GM12874 (cell line): Measurements from ENCODE around the gene CCSER1.

Experiments used
- TF ChIP-seq, protein P1 (sequence below): IDR thresholded peaks from 2 replicates; pipeline ENCODE4 v1.5.1; 2011; ENCODE audit warnings: low read depth, mild to moderate bottlenecking, control low read depth, low read length, moderate library complexity; ENCODE audit not compliant: insufficient read depth

Gene CCSER1

DNA sequence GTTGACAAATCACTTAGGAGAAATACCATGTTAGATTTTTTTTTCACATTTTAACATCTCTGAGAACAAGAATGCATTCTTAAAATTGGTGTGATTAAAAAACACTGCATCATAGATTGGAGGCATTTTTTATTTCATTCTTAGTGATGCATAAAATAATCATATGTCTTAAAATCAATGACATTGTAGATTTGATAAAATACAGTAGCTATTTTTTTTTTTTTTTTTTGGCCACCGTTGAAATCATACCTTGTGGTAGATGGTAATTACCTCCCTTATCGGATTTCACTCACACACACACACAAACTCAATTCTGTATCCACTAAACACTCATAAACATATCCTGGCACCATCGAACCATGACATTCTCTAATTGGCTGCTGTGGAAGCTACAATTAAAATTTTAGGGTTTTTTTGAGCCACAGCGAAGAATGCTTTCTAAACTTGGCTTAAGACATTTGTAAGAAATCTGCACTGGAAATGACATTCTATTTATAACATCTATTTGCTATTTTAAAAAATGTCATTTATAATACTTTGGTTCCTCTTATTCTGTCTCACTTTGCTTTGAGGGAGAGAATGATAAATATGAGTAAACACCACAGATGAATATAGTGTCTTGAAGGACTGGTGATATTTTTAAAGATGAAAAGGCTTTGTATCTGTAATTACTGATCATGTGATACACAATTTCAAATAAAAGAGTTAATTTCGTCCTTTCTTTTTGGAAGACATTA lies 60.1 kb downstream of the CCSER1 start:
- TF ChIP-seq, protein P1, sequence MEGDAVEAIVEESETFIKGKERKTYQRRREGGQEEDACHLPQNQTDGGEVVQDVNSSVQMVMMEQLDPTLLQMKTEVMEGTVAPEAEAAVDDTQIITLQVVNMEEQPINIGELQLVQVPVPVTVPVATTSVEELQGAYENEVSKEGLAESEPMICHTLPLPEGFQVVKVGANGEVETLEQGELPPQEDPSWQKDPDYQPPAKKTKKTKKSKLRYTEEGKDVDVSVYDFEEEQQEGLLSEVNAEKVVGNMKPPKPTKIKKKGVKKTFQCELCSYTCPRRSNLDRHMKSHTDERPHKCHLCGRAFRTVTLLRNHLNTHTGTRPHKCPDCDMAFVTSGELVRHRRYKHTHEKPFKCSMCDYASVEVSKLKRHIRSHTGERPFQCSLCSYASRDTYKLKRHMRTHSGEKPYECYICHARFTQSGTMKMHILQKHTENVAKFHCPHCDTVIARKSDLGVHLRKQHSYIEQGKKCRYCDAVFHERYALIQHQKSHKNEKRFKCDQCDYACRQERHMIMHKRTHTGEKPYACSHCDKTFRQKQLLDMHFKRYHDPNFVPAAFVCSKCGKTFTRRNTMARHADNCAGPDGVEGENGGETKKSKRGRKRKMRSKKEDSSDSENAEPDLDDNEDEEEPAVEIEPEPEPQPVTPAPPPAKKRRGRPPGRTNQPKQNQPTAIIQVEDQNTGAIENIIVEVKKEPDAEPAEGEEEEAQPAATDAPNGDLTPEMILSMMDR, result no peak

DNA sequence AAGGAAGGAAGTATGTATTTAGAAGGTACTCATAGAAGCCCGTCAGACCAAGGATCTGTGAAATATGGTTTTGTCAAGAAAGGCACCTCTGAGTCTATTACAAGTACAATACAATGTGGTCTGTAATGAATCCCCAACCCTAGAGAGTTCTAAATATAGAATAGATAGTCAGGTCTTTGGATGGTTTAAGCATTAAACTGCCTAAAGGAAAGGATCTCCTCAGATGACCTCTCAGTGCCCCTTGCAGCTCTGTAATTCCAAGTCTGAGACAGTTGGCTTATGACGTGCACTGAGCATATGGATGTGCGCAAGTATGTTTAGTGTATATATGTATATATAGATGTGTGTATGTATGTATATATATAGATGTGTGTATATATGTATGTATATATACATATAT lies 62.0 kb downstream of the CCSER1 start:
- TF ChIP-seq, protein P1, result no peak

DNA sequence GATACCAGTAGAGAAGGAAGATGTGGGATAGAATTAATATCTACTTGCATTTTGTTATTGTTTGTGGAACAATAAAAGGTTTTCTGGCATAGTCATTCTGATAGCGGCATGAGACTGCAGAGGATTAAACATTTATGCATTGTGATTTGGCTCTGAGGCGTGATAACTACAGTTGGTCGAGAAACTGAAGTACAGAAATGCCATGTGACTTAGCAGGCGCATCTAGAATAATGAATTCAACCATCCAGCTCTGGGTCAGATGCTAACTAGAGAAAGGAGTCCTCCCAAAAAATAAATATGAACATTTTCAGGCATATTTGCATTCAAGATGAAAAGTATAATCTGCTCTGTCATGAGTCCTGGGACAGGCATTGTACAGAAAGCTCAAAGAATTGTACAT lies 62.8 kb downstream of the CCSER1 start:
- TF ChIP-seq, protein P1, result no peak

DNA sequence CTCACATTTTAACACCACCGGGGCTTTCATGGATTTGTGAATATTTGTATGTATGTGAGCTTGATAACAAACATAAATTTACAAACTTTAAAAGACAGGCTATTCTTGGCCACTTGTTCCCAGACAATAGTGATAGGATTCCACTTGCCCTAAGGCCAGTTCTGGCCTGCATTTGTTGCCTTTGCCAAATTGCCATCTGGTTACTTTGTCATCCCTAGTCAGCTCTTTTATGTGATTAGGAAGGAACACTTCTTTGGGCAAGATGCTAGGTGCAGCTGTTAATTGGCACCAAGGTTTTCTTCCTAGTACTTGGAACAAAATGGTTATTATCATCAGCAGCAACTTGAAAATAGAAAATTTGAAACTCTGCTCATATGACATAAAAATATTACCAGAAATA lies 63.3 kb downstream of the CCSER1 start:
- TF ChIP-seq, protein P1, result no peak

DNA sequence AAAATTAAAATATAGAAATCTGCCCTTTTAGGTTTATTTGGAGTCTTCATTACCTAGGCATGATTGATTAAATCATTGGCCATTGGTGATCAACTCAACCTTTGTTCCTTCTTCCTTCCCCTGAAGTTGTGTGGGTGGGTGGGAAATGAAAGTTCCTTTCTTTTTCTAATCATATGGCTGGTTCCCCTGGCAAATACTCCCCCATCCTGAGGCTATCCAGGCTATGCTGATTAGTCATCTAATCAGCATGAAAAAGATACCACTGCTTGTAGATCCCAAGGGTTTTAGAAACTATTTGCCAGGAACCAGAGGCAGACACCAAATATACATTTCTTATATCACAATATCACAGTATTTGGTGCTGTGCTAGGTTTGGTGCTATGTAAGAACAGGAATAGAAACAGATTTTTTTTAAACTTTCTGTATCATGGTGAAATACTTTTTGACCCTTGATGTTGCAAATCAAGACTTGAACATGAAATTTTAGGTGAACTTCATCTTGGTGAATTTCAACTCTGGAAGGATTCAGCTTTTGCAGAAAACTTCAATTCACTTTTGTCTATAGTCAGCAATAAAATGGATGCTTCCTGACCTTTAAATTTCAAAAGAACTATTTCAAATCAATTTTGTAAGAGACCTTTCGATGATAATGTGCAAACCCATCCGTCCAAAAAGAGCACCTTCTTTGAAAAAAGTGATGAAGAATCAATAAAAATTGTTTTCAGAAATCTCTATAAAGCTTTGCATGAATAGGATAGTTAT lies 71.1 kb downstream of the CCSER1 start:
- TF ChIP-seq, protein P1, result no peak

DNA sequence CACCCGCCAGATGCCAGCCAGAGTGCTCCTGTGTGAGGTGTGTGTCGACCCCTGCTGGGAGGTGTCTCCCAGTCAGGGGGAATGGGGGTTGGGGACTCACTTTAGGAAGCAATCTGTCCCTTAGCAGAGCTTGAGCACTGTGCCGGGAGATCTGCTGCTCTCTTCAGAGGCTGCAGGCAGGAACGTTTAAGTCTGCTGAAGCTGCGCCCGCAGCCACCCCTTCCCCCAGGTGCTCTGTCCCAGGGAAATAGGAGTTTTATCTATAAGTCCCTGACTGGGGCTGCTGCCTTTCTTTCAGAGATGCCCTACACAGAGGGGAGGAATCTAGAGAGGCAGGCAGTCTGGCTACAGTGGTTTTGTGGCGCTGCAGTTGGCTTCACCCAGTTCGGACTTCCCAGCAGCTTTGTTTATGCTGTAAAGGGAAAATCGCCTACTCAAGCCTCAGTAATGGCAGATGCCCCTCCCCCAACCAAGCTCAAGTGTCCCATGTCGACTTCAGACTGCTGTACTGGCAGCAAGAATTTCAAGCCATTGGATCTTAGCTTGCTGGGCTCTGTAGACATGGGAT lies 80.8 kb downstream of the CCSER1 start:
- TF ChIP-seq, protein P1, result no peak

DNA sequence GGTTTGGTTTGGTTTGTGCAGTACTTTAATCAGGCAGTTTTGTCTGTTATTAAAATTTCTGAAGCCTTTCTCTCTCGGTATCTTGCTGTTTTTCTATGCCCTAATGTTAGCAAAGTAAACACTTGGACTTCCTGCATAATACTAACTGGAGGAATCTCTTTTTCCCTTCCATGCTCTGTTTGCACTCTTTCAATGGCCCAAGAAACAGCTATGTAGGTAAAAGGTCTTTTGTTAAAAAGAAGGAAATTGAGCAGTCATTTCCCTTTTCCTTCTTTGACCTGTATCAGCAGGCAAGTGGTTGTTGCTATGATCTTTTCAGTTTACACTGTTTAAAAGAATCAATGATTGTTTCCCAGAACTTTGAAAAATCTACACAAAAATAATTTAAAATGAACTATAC lies 82.7 kb downstream of the CCSER1 start:
- TF ChIP-seq, protein P1, result no peak
